DOHH2 (cell line): ENCODE data around the gene VPS37D.

ENCODE experiments used
- H3F3A ChIP-seq: fragments of 200-600 bp; sonication (generic), shearing (Covaris generic); 2 replicates; pipeline ENCODE4 v1.6.0; 2016; ENCODE audit warnings: antibody characterized with exemption, mild to moderate bottlenecking; ENCODE audit not compliant: control insufficient read depth, insufficient read depth
- H3K27ac ChIP-seq: fragments of 200-600 bp; sonication (generic); 2 replicates; pipeline ENCODE4 v1.5.1; 2014; ENCODE audit warnings: low read depth, mild to moderate bottlenecking, low read length, moderate library complexity
- H3K27me3 ChIP-seq: fragments of 200-600 bp; sonication (generic); 2 replicates; pipeline ENCODE4 v1.6.1; 2014; ENCODE audit warnings: mild to moderate bottlenecking, low read length, mixed read lengths; ENCODE audit not compliant: control insufficient read depth
- H3K36me3 ChIP-seq: fragments of 200-600 bp; sonication (generic); 2 replicates; pipeline ENCODE4 v1.6.1; 2014; ENCODE audit warnings: mild to moderate bottlenecking, low read length, moderate library complexity, mixed read lengths; ENCODE audit not compliant: control insufficient read depth
- H3K4me1 ChIP-seq: fragments of 200-600 bp; sonication (generic); 2 replicates; pipeline ENCODE4 v1.6.1; 2014; ENCODE audit warnings: mild to moderate bottlenecking, low read length, mixed read lengths; ENCODE audit not compliant: control insufficient read depth
- H3K4me2 ChIP-seq: fragments of 200-600 bp; sonication (generic); 2 replicates; pipeline ENCODE4 v1.6.0; 2014; ENCODE audit warnings: mild to moderate bottlenecking, low read length, moderate library complexity
- H3K4me3 ChIP-seq: fragments of 200-600 bp; sonication (generic); 2 replicates; pipeline ENCODE4 v1.5.1; 2014; ENCODE audit warnings: mild to moderate bottlenecking, low read length, mixed read lengths
- H3K79me2 ChIP-seq: fragments of 200-600 bp; sonication (generic); 2 replicates; pipeline ENCODE4 v1.6.1; 2014; ENCODE audit warnings: mild to moderate bottlenecking, low read length, mixed read lengths; ENCODE audit not compliant: control insufficient read depth
- H3K9me2 ChIP-seq: fragments of 200-600 bp; sonication (generic); replicated peaks from 2 replicates; pipeline ENCODE4 v1.6.1; 2014; ENCODE audit warnings: mild to moderate bottlenecking, low read length, mixed read lengths; ENCODE audit not compliant: control insufficient read depth
- H3K9me3 ChIP-seq: fragments of 200-600 bp; sonication (generic); 2 replicates; pipeline ENCODE4 v1.6.1; 2014; ENCODE audit warnings: antibody characterized with exemption, low read length, mixed read lengths; ENCODE audit not compliant: control insufficient read depth, insufficient read depth
- H4K20me1 ChIP-seq: fragments of 200-600 bp; sonication (generic); 2 replicates; pipeline ENCODE4 v1.6.0; 2014; ENCODE audit warnings: low read depth, mild to moderate bottlenecking, antibody characterized with exemption, low read length, moderate library complexity; ENCODE audit not compliant: control insufficient read depth, insufficient read depth
- EZH2phosphoT487 ChIP-seq: fragments of 200-600 bp; sonication (generic); IDR thresholded peaks from 2 replicates; pipeline ENCODE4 v1.6.1; 2017; ENCODE audit warnings: borderline replicate concordance, mild to moderate bottlenecking, antibody characterized with exemption, low read length, moderate library complexity, mixed read lengths
- TF ChIP-seq, protein P1 (sequence below): fragments of 200-600 bp; sonication (generic); IDR thresholded peaks from one replicate; pipeline ENCODE4 v1.5.1; 2014; ENCODE audit warnings: antibody characterized with exemption, mild to moderate bottlenecking, low read depth, low read length; ENCODE audit not compliant: poor library complexity, severe bottlenecking

VPS37D gene

DNA sequence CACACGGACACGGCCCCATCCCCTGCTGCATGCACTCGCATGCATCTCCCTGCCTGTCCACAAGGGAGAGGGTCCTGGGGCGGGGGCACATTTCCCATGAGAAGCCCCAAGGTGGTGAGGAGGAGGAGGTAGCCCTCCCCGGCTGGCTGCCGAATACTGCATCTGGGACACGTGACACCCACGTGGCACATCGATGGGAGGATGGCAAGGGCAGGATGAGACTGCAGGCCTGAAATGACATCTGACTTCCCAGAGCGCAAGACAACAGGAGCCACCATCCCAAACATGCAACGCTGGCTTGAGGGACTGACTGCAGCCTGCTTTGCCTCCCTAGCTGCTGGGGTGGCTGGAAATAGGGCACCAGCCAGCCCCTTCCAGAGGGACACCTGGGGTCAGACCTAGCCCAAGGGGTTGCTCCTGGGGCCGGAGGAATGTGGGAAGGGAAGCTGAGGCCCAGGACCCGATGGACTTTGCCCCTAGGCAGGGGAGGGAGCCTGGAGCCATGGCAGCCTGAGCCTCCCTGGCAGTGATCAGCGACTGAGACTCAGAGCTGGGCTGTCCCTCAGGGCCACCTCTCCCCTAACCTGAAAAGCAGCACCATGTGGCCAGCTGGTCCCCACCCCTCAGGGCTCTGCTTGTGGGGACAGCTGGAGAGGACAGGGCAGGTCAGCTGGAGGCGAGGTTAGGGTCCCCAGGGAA, 31.9 kb downstream of the VPS37D start:
- TF ChIP-seq, protein P1, sequence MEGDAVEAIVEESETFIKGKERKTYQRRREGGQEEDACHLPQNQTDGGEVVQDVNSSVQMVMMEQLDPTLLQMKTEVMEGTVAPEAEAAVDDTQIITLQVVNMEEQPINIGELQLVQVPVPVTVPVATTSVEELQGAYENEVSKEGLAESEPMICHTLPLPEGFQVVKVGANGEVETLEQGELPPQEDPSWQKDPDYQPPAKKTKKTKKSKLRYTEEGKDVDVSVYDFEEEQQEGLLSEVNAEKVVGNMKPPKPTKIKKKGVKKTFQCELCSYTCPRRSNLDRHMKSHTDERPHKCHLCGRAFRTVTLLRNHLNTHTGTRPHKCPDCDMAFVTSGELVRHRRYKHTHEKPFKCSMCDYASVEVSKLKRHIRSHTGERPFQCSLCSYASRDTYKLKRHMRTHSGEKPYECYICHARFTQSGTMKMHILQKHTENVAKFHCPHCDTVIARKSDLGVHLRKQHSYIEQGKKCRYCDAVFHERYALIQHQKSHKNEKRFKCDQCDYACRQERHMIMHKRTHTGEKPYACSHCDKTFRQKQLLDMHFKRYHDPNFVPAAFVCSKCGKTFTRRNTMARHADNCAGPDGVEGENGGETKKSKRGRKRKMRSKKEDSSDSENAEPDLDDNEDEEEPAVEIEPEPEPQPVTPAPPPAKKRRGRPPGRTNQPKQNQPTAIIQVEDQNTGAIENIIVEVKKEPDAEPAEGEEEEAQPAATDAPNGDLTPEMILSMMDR: no peak
- TF ChIP-seq EZH2phosphoT487: no peak
- no peaks in the 10 kb centered on the region for H3K27me3 ChIP-seq
- H4K20me1 ChIP-seq: no peaks in the 10 kb centered on the region
- peaks cover 5% of the 10 kb centered on the region for H3K4me1 ChIP-seq
- H3K4me2 ChIP-seq: no peak overlapping the region
- no peak overlapping the region for H3K27ac ChIP-seq
- peaks cover 48% of the 10 kb centered on the region for H3K36me3 ChIP-seq
- H3F3A ChIP-seq: no peaks in the 10 kb centered on the region
- no peaks in the 10 kb centered on the region for H3K9me3 ChIP-seq
- no peak overlapping the region for H3K4me3 ChIP-seq
- no peaks in the 10 kb centered on the region for H3K79me2 ChIP-seq
- no peaks in the 10 kb centered on the region for H3K9me2 ChIP-seq

DNA sequence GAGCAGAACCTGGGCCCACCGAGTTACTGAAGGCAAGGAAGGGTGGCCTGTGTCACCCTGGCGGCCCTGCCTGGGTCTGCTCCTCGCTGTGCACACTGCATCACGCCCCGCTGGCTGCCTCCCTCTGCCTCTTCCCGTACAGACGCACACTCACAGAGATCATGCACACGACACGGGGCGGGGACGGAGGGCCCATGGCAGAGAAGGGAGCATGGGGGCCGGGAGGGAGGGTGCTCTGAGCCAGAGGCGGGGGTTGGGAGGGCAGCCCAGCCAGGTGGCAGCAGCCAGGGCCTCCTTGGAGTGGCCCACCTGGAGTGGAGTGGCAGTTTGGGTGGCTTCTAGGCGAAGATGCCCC, 32.4 kb downstream of the VPS37D start:
- Histone ChIP-seq H3K4me2 (no peak overlapping the region), H3K9me2 (no peaks in the 10 kb centered on the region), H3K79me2 (no peaks in the 10 kb centered on the region), H3K4me3 (no peak overlapping the region), H3K4me1 (peaks cover 5% of the 10 kb centered on the region), H3K27ac (no peak overlapping the region), H4K20me1 (no peaks in the 10 kb centered on the region), H3K9me3 (no peaks in the 10 kb centered on the region), H3F3A (no peaks in the 10 kb centered on the region), H3K36me3 (peaks cover 43% of the 10 kb centered on the region), H3K27me3 (no peaks in the 10 kb centered on the region)
- TF ChIP-seq, protein P1: no peak
- no peak for TF ChIP-seq EZH2phosphoT487

DNA sequence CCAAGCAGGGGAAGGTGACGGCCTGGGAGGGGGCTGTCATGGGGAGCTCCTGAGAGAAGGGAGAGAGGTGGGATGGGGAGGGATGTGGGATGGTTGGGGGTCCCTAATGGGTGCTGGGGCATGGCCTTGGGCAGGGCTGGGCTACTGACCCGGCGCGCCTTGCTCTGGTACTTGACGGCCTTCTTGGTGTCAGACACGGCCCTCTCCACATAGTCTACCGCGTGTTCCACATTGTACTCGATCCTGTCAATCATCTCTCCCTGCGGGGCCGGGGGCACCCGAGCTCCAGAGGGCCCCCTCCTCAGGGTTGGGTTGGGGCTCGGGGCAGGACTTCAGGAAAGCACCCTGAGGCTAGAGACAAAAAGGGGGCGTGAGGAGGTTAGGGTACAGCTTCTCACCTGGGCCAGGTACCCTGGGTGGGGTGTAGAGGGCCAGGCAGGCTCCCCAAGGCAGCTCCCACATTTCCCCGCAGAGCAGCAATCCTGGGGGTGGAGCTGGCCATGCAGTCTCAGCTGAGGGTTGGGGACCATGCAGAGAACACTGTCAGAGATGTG, 33.0 kb downstream of the VPS37D start:
- Histone ChIP-seq H3K4me2 (no peak overlapping the region), H3F3A (no peaks in the 10 kb centered on the region), H3K4me3 (no peak overlapping the region), H3K4me1 (peaks cover 5% of the 10 kb centered on the region), H3K36me3 (peaks cover 40% of the 10 kb centered on the region), H4K20me1 (no peaks in the 10 kb centered on the region), H3K79me2 (no peaks in the 10 kb centered on the region), H3K27ac (no peak overlapping the region), H3K9me2 (no peaks in the 10 kb centered on the region), H3K27me3 (no peaks in the 10 kb centered on the region), H3K9me3 (no peaks in the 10 kb centered on the region)
- TF ChIP-seq, protein P1: no peak
- TF ChIP-seq EZH2phosphoT487: no peak
